ENCODE measurements around the gene UAP1. TPM values are rescaled to one million over a fixed set of nuclear protein-coding genes. Genes with fewer than 3 reads are reported as not detected.
A peak's percentile ranks its signal among the peaks of the same experiment; 100 is the strongest.

The UAP1 gene
- total RNA-seq, 1 donor from 2014 or later, result 26.5 TPM

DNA sequence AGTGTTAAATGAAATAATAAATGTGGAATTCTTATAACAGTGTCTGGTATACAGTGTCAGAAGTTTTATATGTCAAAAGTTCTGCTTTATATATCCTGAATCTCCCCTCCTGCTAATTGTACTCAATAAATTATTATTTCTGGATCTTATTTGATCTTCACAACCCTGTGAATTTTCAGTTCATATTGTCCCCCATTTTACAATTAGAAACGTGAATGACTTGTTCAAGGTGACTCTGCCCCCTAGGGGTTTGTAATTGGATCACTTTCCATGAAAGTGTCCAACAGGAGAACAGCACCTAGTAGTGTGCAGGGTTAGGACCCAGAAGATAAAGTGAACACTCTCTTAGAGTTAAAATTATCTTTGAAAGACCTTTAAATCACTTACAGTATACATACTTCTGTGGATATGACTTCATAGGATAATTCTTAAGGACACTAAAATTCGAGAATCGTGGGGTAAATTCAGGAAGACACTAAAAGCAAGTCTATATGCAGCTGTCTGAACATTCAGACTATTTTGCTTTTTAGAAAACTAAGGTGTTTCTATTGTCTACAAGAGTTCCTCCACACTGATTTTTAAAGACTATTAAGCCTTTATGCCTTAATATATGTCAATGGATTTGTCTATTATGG, 66.3 kb downstream of the UAP1 start:
- Histone ChIP-seq H3K4me1 (peaks cover 40% of the 10 kb centered on the region), H3K4me3 (no peak overlapping the region), H3K36me3 (no peaks in the 10 kb centered on the region), H3K27me3 (ENCODE audit: low read depth) (no peaks in the 10 kb centered on the region), H3K27ac (replicated peaks) (peak overlapping the region; percentile 58), H3K9me3 (replicated peaks) (no peaks in the 10 kb centered on the region)
- TF ChIP-seq, protein P1, sequence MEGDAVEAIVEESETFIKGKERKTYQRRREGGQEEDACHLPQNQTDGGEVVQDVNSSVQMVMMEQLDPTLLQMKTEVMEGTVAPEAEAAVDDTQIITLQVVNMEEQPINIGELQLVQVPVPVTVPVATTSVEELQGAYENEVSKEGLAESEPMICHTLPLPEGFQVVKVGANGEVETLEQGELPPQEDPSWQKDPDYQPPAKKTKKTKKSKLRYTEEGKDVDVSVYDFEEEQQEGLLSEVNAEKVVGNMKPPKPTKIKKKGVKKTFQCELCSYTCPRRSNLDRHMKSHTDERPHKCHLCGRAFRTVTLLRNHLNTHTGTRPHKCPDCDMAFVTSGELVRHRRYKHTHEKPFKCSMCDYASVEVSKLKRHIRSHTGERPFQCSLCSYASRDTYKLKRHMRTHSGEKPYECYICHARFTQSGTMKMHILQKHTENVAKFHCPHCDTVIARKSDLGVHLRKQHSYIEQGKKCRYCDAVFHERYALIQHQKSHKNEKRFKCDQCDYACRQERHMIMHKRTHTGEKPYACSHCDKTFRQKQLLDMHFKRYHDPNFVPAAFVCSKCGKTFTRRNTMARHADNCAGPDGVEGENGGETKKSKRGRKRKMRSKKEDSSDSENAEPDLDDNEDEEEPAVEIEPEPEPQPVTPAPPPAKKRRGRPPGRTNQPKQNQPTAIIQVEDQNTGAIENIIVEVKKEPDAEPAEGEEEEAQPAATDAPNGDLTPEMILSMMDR (IDR thresholded peaks at IDR 0.05; ENCODE audit: borderline replicate concordance), result peak; percentile 49
- intact Hi-C loops (cut with micrococcal nuclease), result no loop called here
- no peak for DNase-seq

DNA sequence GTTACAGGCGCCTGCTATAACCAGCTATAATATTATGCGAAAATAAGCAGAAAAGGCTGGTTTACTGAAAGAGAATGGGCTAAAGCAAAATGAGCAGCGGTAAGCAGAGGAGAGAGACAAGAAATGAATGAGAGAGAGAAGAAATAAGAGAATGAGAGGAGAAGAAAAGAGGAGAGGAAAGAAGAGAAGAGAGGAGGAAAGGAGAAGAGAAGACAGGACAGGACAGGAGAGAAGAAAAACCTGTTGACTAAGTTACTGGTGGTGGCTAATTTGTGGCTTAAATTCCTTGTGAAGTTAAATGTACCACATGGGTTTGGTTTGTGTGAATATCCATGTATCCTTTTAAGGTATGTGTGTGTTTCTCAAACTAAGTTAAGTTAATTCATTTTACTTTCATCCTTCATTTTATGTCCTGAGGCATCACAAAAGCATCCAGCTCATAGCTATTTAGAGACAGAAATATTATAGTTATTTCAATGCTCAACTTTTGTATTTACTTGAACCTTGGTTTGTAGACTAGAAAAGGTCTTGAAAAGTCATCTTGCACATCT, 67.6 kb downstream of the UAP1 start:
- peak overlapping the region; percentile 91 for H3K27ac ChIP-seq (replicated peaks)
- intact Hi-C loops (cut with micrococcal nuclease), result no loop called here

DNA sequence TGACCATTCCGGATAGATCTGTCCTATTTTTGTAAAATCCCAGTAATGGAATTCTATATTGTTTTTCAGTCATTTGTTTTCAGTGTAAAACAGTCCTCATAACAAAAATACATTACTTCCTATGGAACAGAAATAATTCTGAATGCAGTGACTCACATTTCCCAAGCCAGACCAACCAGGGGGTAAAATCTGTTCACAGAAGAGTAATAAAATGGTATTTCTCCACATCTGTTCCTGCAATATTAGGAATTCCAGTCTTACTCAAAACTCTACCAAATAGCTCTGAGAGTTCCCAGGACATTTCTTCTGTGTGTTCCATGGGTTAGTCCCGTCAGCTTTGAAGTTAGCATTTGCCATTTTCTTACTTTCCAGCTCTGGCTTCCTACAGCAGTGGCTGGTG, 68.1 kb downstream of the UAP1 start:
- no peak for DNase-seq
- TF ChIP-seq, protein P1 (IDR thresholded peaks at IDR 0.05; ENCODE audit: borderline replicate concordance), result no peak
- peak overlapping the region; percentile 91 for H3K27ac ChIP-seq (replicated peaks)
- no peak overlapping the region for H3K4me3 ChIP-seq
- H3K4me1 ChIP-seq, result peaks cover 48% of the 10 kb centered on the region
- H3K36me3 ChIP-seq, result no peaks in the 10 kb centered on the region
- H3K9me3 ChIP-seq (replicated peaks), result no peaks in the 10 kb centered on the region
- intact Hi-C loops (cut with micrococcal nuclease), result no loop called here
- H3K27me3 ChIP-seq (ENCODE audit: low read depth), result no peaks in the 10 kb centered on the region

More for the DNA sequence above, 67.6 kb downstream of the UAP1 start:
- Histone ChIP-seq H3K27me3 (ENCODE audit: low read depth) (no peaks in the 10 kb centered on the region), H3K4me1 (peaks cover 43% of the 10 kb centered on the region), H3K4me3 (no peak overlapping the region), H3K36me3 (no peaks in the 10 kb centered on the region), H3K9me3 (replicated peaks) (no peaks in the 10 kb centered on the region)
- DNase-seq, result no peak
- TF ChIP-seq, protein P1 (IDR thresholded peaks at IDR 0.05; ENCODE audit: borderline replicate concordance), result no peak

DNA sequence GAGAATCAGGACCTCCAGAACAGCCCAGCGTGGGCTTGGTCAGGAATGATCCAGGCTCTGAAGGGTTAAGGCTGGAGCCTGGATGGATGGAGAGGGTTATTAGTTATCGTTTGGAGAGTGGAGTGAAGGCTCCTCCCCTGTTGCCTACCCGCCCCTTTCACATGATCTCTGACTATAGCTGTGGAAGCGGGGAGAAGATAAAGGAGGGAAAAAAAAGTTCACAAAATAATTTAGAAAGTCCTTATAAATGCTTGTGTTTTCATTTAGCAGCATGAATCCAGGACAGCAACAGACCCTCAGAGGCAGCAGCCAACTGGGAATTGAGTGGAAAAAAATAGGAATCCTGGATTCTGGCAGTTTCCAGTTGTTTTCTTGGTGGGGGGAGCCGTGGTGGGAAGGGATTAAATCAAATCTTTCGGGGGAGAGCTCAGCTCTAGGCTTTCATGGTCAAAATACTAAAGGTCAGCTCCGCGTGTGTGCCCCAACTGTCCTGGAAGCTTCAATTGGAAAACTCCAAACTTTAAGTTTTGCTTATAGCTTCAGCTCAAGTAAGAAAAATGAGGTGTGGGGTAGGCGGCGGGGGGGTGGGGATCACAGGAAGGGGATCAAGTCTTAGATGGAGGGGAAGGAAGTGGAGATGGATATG, 70.1 kb downstream of the UAP1 start:
- peak; percentile 27 for DNase-seq
- no peaks in the 10 kb centered on the region for H3K9me3 ChIP-seq (replicated peaks)
- H3K27me3 ChIP-seq (ENCODE audit: low read depth), result no peaks in the 10 kb centered on the region
- peak overlapping the region; percentile 70 for H3K4me3 ChIP-seq
- intact Hi-C loops (cut with micrococcal nuclease), result no loop called here
- peak overlapping the region; percentile 91 for H3K27ac ChIP-seq (replicated peaks)
- H3K36me3 ChIP-seq, result no peaks in the 10 kb centered on the region
- H3K4me1 ChIP-seq, result peaks cover 64% of the 10 kb centered on the region
- TF ChIP-seq, protein P1 (IDR thresholded peaks at IDR 0.05; ENCODE audit: borderline replicate concordance), result no peak

DNA sequence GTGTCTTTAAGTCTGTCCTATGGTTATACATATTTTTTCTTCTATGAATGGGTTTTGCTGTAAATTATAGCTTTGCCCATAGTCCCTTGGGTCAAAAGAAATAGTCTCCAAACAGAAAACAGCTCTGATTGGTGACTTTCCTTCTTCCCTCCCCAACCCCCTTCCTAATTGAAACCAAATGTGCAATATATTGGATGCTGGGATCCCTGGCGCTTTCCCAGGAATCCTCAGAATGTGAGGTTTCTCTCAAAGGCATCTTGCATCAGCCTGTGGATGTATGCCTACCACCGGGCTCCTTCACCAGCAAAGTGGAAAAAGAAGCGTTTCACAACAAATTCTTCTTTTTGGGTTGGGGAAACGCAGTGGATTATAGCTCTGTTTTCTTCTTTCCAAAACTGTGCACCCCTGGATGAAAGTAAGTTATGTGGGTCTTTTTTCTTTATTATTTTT, 70.7 kb downstream of the UAP1 start, which contains the start of gene DDR2:
Gene DDR2, plus strand, starts transcription at position 248 of the 450 bp plus-strand sequence. CDS start 86,600 bp downstream, outside the sequence.
- Histone ChIP-seq H3K4me1 (peaks cover 65% of the 10 kb centered on the region), H3K9me3 (replicated peaks) (no peaks in the 10 kb centered on the region), H3K4me3 (peak within 1 kb of the TSS; percentile 70), H3K27ac (replicated peaks) (peak within 1 kb of the TSS; percentile 91), H3K27me3 (ENCODE audit: low read depth) (no peaks in the 10 kb centered on the region), H3K36me3 (no peaks in the 10 kb centered on the region)
- DNase-seq, result peak; percentile 58
- intact Hi-C loops (cut with micrococcal nuclease), result no loop called here
- TF ChIP-seq, protein P1 (IDR thresholded peaks at IDR 0.05; ENCODE audit: borderline replicate concordance), result no peak

Measured in left ventricle myocardium inferior (tissue), 1 donor.